GM23338 (cell line): ENCODE measurements around the gene RNGTT. TPM values are rescaled to one million over a fixed set of nuclear protein-coding genes. Genes with fewer than 3 reads are reported as not detected.
A peak's percentile ranks its signal among the peaks of the same experiment; 100 is the strongest.

ENCODE experiments used
- ATAC-seq: fragments of 200-7000 bp; cut with Tn5 transposase; 3 replicates; pipeline ENCODE4 v1.9.1; 2020
- DNase-seq: peaks from one replicate; pipeline ENCODE4 v3.0.0-alpha.2; 2015; ENCODE audit warnings: low spot score
- H2AFZ ChIP-seq: fragments of 200-600 bp; sonication (generic); 2 replicates; pipeline ENCODE4 v1.8.0; 2016; ENCODE audit warnings: antibody characterized with exemption, mild to moderate bottlenecking, moderate library complexity
- H3F3A ChIP-seq: fragments of 200-600 bp; sonication (generic); replicated peaks from 2 replicates; pipeline ENCODE4 v1.8.0; 2017; ENCODE audit warnings: antibody characterized with exemption, mixed run types, low read depth
- H3K27ac ChIP-seq: fragments of 200-600 bp; sonication (generic); 2 replicates; pipeline ENCODE4 v1.6.1; 2016; ENCODE audit warnings: low read depth
- H3K27me3 ChIP-seq: fragments of 200-600 bp; sonication (generic); 2 replicates; pipeline ENCODE4 v1.8.0; 2016; ENCODE audit warnings: mild to moderate bottlenecking, mixed run types, moderate library complexity; ENCODE audit not compliant: insufficient read depth
- H3K36me3 ChIP-seq: fragments of 200-600 bp; sonication (generic); 2 replicates; pipeline ENCODE4 v1.8.0; 2016; ENCODE audit warnings: mild to moderate bottlenecking; ENCODE audit not compliant: insufficient read depth
- H3K4me1 ChIP-seq: fragments of 200-600 bp; sonication (generic); 2 replicates; pipeline ENCODE4 v1.8.0; 2016; ENCODE audit warnings: mild to moderate bottlenecking, moderate library complexity; ENCODE audit not compliant: insufficient read depth
- H3K4me2 ChIP-seq: fragments of 200-600 bp; sonication (generic); 2 replicates; pipeline ENCODE4 v1.7.1; 2017; ENCODE audit warnings: mixed run types
- H3K4me3 ChIP-seq: fragments of 200-600 bp; sonication (generic); 2 replicates; pipeline ENCODE4 v1.6.1; 2016; ENCODE audit warnings: mixed run types
- H3K79me2 ChIP-seq: fragments of 200-600 bp; sonication (generic); replicated peaks from 2 replicates; pipeline ENCODE4 v1.8.0; 2017; ENCODE audit warnings: mild to moderate bottlenecking; ENCODE audit not compliant: insufficient read depth
- H3K9me2 ChIP-seq: fragments of 200-600 bp; sonication (generic); 2 replicates; pipeline ENCODE4 v1.8.0; 2017; ENCODE audit not compliant: insufficient read depth
- H4K20me1 ChIP-seq: fragments of 200-600 bp; sonication (generic); replicated peaks from 2 replicates; pipeline ENCODE4 v1.8.0; 2017; ENCODE audit warnings: mild to moderate bottlenecking; ENCODE audit not compliant: insufficient read depth
- H3K27ac Mint-ChIP-seq: 2 replicates; pipeline ENCODE4 v1.8.0; 2020; ENCODE audit warnings: inconsistent platforms, mild to moderate bottlenecking, moderate library complexity, mixed read lengths
- H3K27me3 Mint-ChIP-seq: 3 replicates; pipeline ENCODE4 v1.8.0; 2022; ENCODE audit warnings: low read depth, mild to moderate bottlenecking, moderate library complexity, mixed read lengths, inconsistent platforms; ENCODE audit not compliant: insufficient read depth, poor library complexity
- H3K36me3 Mint-ChIP-seq: 3 replicates; pipeline ENCODE4 v1.8.0; 2021; ENCODE audit warnings: low read depth, mild to moderate bottlenecking, inconsistent platforms, moderate library complexity, mixed read lengths
- H3K4me1 Mint-ChIP-seq: 3 replicates; pipeline ENCODE4 v1.8.0; 2020; ENCODE audit warnings: mild to moderate bottlenecking, inconsistent platforms, mixed read lengths
- H3K4me3 Mint-ChIP-seq: 3 replicates; pipeline ENCODE4 v1.8.0; 2021; ENCODE audit warnings: moderate library complexity, mild to moderate bottlenecking, inconsistent platforms, mixed read lengths
- H3K9me3 Mint-ChIP-seq: 3 replicates; pipeline ENCODE4 v1.8.0; 2020; ENCODE audit warnings: moderate library complexity, mild to moderate bottlenecking, inconsistent platforms, mixed read lengths
- CREB1 ChIP-seq: fragments of 250-450 bp; sonication (Bioruptor Pico); IDR thresholded peaks from 2 replicates; pipeline ENCODE4 v1.5.0; 2020; ENCODE audit warnings: low read depth, mild to moderate bottlenecking, moderate library complexity
- ETS1 ChIP-seq: IDR thresholded peaks from 2 replicates; pipeline ENCODE4 v1.6.1; 2016; ENCODE audit warnings: antibody characterized with exemption
- EZH2 ChIP-seq: fragments of 200-600 bp; sonication (generic); IDR thresholded peaks from one replicate; pipeline ENCODE4 v1.8.0; 2017; ENCODE audit warnings: antibody characterized with exemption, mild to moderate bottlenecking, low read depth; ENCODE audit not compliant: unreplicated experiment
- EZH2phosphoT487 ChIP-seq: fragments of 200-600 bp; sonication (generic); IDR thresholded peaks from one replicate; pipeline ENCODE4 v1.8.1; 2018; ENCODE audit warnings: antibody characterized with exemption; ENCODE audit not compliant: unreplicated experiment
- JUNB ChIP-seq: IDR thresholded peaks from one replicate; pipeline ENCODE4 v1.6.1; 2016; ENCODE audit warnings: antibody characterized with exemption; ENCODE audit not compliant: unreplicated experiment
- NANOG ChIP-seq: IDR thresholded peaks from 2 replicates; pipeline ENCODE4 v1.6.1; 2016; ENCODE audit warnings: antibody characterized with exemption, borderline replicate concordance
- POLR2AphosphoS5 ChIP-seq: IDR thresholded peaks from 2 replicates; pipeline ENCODE4 v1.6.1; 2016; ENCODE audit warnings: antibody characterized with exemption, low read depth
- STAT1 ChIP-seq: IDR thresholded peaks from one replicate; pipeline ENCODE4 v1.6.1; 2016; ENCODE audit warnings: antibody characterized with exemption; ENCODE audit not compliant: unreplicated experiment
- ZNF114 ChIP-seq: fragments of 250-450 bp; sonication (Bioruptor Pico); IDR thresholded peaks from 2 replicates; pipeline ENCODE4 v1.5.0; 2020; ENCODE audit warnings: mild to moderate bottlenecking, moderate library complexity
- polyA plus RNA-seq: library from polyadenylated mRNA; unstranded; fragments of >200 nt; fragmentation: Nextera tagmentation; extraction: Ambion mirVana; gene quantifications from 2 replicates; pipeline ENCODE4 v1.2.1, GENCODE V29; 2016
- total RNA-seq: library from RNA; depleted of rRNA; stranded (reverse); fragments of >200 nt; shearing (Covaris generic); gene quantifications from 2 replicates; pipeline ENCODE4 v1.2.3, GENCODE V29; 2014
- TF ChIP-seq, protein P1 (sequence below): fragments of 250-450 bp; sonication (Bioruptor Pico); IDR thresholded peaks from 2 replicates; pipeline ENCODE4 v1.5.0; 2020; ENCODE audit warnings: mild to moderate bottlenecking, moderate library complexity
- TF ChIP-seq, protein P2 (sequence below), 2 experiments: fragments of 200-600 bp in 1 of 2; sonication (generic) in 1 of 2; conservative IDR thresholded peaks; 2 replicates each; pipeline versions ENCODE4 v1.5.1 to v1.6.1; 2016 to 2017; ENCODE audit warnings: antibody characterized with exemption in 2 of 2, low read depth in 2 of 2, mild to moderate bottlenecking in 2 of 2, moderate library complexity in 1 of 2
- TF ChIP-seq, protein P3 (sequence below): IDR thresholded peaks from one replicate; pipeline ENCODE4 v1.6.1; 2018; ENCODE audit warnings: antibody characterized with exemption; ENCODE audit not compliant: unreplicated experiment

The RNGTT gene
- total and polyA plus RNA-seq, 2 experiments from 2014 or later: 11.2 to 29.2 TPM

DNA sequence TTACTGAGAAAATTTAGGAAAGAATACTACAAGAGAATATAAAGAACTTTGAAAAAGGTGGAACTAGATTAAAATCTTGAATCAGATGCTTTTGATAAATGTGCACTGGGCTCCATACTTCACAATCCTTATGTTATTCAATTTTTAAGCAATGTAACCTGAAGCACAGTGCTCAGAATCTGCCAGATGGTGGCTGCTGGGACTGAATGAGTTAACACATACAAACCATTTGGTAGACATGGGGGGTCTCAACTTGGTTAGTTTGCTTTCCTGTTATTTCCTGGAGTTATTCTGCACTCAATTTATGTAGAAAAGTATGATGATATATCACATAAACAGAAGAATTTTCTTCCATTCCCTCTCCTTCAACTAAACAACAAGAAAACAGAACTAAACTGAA, 326.5 kb downstream of the RNGTT start:
- Histone ChIP-seq H3K9me2 (no peaks in the 10 kb centered on the region), H3K36me3 (no peaks in the 10 kb centered on the region), H2AFZ (no peak overlapping the region), H3K4me3 (no peak overlapping the region), H3K79me2 (no peaks in the 10 kb centered on the region), H3K4me2 (no peak overlapping the region), H3F3A (no peaks in the 10 kb centered on the region), H3K27ac (no peak overlapping the region), H3K27me3 (no peaks in the 10 kb centered on the region), H3K4me1 (no peaks in the 10 kb centered on the region), H4K20me1 (no peaks in the 10 kb centered on the region)
- Mint-ChIP-seq H3K9me3 (no peaks in the 10 kb centered on the region), H3K4me3 (no peak overlapping the region), H3K27ac (no peak overlapping the region), H3K27me3 (peaks cover 6% of the 10 kb centered on the region), H3K4me1 (peaks cover 16% of the 10 kb centered on the region), H3K36me3 (no peaks in the 10 kb centered on the region)
- DNase-seq (peak; percentile 16), ATAC-seq (peak; percentile 56)
- TF ChIP-seq EZH2phosphoT487: no peak
- TF ChIP-seq POLR2AphosphoS5: no peak
- TF ChIP-seq, protein P1, sequence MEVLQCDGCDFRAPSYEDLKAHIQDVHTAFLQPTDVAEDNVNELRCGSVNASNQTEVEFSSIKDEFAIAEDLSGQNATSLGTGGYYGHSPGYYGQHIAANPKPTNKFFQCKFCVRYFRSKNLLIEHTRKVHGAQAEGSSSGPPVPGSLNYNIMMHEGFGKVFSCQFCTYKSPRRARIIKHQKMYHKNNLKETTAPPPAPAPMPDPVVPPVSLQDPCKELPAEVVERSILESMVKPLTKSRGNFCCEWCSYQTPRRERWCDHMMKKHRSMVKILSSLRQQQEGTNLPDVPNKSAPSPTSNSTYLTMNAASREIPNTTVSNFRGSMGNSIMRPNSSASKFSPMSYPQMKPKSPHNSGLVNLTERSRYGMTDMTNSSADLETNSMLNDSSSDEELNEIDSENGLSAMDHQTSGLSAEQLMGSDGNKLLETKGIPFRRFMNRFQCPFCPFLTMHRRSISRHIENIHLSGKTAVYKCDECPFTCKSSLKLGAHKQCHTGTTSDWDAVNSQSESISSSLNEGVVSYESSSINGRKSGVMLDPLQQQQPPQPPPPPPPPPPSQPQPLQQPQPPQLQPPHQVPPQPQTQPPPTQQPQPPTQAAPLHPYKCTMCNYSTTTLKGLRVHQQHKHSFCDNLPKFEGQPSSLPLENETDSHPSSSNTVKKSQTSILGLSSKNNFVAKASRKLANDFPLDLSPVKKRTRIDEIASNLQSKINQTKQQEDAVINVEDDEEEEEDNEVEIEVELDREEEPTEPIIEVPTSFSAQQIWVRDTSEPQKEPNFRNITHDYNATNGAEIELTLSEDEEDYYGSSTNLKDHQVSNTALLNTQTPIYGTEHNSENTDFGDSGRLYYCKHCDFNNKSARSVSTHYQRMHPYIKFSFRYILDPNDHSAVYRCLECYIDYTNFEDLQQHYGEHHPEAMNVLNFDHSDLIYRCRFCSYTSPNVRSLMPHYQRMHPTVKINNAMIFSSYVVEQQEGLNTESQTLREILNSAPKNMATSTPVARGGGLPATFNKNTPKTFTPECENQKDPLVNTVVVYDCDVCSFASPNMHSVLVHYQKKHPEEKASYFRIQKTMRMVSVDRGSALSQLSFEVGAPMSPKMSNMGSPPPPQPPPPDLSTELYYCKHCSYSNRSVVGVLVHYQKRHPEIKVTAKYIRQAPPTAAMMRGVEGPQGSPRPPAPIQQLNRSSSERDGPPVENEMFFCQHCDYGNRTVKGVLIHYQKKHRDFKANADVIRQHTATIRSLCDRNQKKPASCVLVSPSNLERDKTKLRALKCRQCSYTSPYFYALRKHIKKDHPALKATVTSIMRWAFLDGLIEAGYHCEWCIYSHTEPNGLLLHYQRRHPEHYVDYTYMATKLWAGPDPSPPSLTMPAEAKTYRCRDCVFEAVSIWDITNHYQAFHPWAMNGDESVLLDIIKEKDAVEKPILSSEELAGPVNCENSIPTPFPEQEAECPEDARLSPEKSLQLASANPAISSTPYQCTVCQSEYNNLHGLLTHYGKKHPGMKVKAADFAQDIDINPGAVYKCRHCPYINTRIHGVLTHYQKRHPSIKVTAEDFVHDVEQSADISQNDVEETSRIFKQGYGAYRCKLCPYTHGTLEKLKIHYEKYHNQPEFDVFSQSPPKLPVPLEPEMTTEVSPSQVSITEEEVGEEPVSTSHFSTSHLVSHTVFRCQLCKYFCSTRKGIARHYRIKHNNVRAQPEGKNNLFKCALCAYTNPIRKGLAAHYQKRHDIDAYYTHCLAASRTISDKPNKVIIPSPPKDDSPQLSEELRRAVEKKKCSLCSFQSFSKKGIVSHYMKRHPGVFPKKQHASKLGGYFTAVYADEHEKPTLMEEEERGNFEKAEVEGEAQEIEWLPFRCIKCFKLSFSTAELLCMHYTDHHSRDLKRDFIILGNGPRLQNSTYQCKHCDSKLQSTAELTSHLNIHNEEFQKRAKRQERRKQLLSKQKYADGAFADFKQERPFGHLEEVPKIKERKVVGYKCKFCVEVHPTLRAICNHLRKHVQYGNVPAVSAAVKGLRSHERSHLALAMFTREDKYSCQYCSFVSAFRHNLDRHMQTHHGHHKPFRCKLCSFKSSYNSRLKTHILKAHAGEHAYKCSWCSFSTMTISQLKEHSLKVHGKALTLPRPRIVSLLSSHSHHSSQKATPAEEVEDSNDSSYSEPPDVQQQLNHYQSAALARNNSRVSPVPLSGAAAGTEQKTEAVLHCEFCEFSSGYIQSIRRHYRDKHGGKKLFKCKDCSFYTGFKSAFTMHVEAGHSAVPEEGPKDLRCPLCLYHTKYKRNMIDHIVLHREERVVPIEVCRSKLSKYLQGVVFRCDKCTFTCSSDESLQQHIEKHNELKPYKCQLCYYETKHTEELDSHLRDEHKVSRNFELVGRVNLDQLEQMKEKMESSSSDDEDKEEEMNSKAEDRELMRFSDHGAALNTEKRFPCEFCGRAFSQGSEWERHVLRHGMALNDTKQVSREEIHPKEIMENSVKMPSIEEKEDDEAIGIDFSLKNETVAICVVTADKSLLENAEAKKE (CRISPR knock-in tag): no peak
- TF ChIP-seq NANOG: no peak
- TF ChIP-seq EZH2: no peak
- TF ChIP-seq ZNF114: no peak
- TF ChIP-seq, protein P2, sequence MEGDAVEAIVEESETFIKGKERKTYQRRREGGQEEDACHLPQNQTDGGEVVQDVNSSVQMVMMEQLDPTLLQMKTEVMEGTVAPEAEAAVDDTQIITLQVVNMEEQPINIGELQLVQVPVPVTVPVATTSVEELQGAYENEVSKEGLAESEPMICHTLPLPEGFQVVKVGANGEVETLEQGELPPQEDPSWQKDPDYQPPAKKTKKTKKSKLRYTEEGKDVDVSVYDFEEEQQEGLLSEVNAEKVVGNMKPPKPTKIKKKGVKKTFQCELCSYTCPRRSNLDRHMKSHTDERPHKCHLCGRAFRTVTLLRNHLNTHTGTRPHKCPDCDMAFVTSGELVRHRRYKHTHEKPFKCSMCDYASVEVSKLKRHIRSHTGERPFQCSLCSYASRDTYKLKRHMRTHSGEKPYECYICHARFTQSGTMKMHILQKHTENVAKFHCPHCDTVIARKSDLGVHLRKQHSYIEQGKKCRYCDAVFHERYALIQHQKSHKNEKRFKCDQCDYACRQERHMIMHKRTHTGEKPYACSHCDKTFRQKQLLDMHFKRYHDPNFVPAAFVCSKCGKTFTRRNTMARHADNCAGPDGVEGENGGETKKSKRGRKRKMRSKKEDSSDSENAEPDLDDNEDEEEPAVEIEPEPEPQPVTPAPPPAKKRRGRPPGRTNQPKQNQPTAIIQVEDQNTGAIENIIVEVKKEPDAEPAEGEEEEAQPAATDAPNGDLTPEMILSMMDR (conservative IDR thresholded peaks at IDR 0.05; ENCODE audit: low read depth in 2 of 2): no peak
- TF ChIP-seq ETS1: no peak
- TF ChIP-seq JUNB: no peak
- no peak for TF ChIP-seq CREB1 (CRISPR knock-in tag)
- TF ChIP-seq STAT1: no peak
- TF ChIP-seq, protein P3, sequence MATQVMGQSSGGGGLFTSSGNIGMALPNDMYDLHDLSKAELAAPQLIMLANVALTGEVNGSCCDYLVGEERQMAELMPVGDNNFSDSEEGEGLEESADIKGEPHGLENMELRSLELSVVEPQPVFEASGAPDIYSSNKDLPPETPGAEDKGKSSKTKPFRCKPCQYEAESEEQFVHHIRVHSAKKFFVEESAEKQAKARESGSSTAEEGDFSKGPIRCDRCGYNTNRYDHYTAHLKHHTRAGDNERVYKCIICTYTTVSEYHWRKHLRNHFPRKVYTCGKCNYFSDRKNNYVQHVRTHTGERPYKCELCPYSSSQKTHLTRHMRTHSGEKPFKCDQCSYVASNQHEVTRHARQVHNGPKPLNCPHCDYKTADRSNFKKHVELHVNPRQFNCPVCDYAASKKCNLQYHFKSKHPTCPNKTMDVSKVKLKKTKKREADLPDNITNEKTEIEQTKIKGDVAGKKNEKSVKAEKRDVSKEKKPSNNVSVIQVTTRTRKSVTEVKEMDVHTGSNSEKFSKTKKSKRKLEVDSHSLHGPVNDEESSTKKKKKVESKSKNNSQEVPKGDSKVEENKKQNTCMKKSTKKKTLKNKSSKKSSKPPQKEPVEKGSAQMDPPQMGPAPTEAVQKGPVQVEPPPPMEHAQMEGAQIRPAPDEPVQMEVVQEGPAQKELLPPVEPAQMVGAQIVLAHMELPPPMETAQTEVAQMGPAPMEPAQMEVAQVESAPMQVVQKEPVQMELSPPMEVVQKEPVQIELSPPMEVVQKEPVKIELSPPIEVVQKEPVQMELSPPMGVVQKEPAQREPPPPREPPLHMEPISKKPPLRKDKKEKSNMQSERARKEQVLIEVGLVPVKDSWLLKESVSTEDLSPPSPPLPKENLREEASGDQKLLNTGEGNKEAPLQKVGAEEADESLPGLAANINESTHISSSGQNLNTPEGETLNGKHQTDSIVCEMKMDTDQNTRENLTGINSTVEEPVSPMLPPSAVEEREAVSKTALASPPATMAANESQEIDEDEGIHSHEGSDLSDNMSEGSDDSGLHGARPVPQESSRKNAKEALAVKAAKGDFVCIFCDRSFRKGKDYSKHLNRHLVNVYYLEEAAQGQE: no peak
